ENCODE data around the gene ZNF562. TPM values are rescaled to one million over a fixed set of nuclear protein-coding genes. Genes with fewer than 3 reads are reported as not detected.
"Not testable (repeated sequence)": the region's sequence is repeated elsewhere in the genome, so short reads cannot be mapped to it uniquely, and the experiment has no call there.

Gene ZNF562
- total and polyA plus RNA-seq, 2 donors (not counting 3 experiments of a cell fraction or from before 2014, with no cell fraction given) = 6.3 to 27.0 TPM

GRCh38 chr19:9658769-9659168 is 16.1 kb downstream of the ZNF562 start:
- no peak overlapping the region for H3K9ac ChIP-seq (replicated peaks; ENCODE audit: extremely low read depth, insufficient read depth, low read length)
- H3K36me3 ChIP-seq (ENCODE audit: control insufficient read depth in 2 of 2, extremely low read depth in 1 of 2, insufficient read depth in 2 of 2, low read length in 2 of 2) = peaks cover 12 to 13% of the 10 kb centered on the region in 2 experiments
- H3K27ac ChIP-seq (ENCODE audit: insufficient read depth, low read depth, low read length) = no peak overlapping the region
- no peak for TF ChIP-seq JUN (IDR thresholded peaks at IDR 0.05; ENCODE audit: borderline replicate concordance, insufficient read depth, insufficient read length, low read depth)
- TF ChIP-seq MYC (IDR thresholded peaks at IDR 0.05; ENCODE audit: low read depth, low read length) = no peak
- TF ChIP-seq POLR2A (IDR thresholded peaks at IDR 0.05; ENCODE audit: low read depth, low read length) = no peak
- no peak for TF ChIP-seq POLR2AphosphoS5 (IDR thresholded peaks at IDR 0.05; ENCODE audit: insufficient read depth, low read depth, low read length)
- no peak for TF ChIP-seq CTCF (IDR thresholded peaks at IDR 0.05; ENCODE audit: extremely low read depth in 1 of 2, insufficient read depth in 1 of 2, low read depth in 1 of 2, low read length in 2 of 2)
- TF ChIP-seq FOS (IDR thresholded peaks at IDR 0.05; ENCODE audit: borderline replicate concordance, insufficient read depth, low read length) = no peak
- TF ChIP-seq EZH2 (IDR thresholded peaks at IDR 0.05; ENCODE audit: borderline replicate concordance, low read depth, low read length, severe bottlenecking) = no peak
- TF ChIP-seq GATA2 (IDR thresholded peaks at IDR 0.05; ENCODE audit: insufficient read depth, insufficient read length, low read depth, low read length) = no peak
- TF ChIP-seq MAX (IDR thresholded peaks at IDR 0.05; ENCODE audit: insufficient read depth, insufficient read length) = no peak
- H4K20me1 ChIP-seq (replicated peaks; ENCODE audit: control insufficient read depth, extremely low read depth, insufficient read depth, low read length) = no peaks in the 10 kb centered on the region
- DNase-seq (ENCODE audit: low read depth, low spot score) = no peak
- FAIRE-seq = no peak
- no peak overlapping the region for H3K4me3 ChIP-seq (replicated peaks in 1 of 3; ENCODE audit: insufficient read depth in 1 of 3, low read depth in 1 of 3, low read length in 3 of 3)
- dilution Hi-C loops (cut with MboI; ENCODE audit: extremely low pct_ligation_motif_present, low sequenced_read_pairs) = no loop called here
- no peak overlapping the region for H3K4me2 ChIP-seq (ENCODE audit: insufficient read depth, low read length)
- H3K79me2 ChIP-seq (ENCODE audit: control insufficient read depth, insufficient read depth, low read length) = peaks cover 46% of the 10 kb centered on the region
- peaks cover 2% of the 10 kb centered on the region for H3K9me3 ChIP-seq (replicated peaks; ENCODE audit: control insufficient read depth, insufficient read depth, low read length)
- H3K4me1 ChIP-seq (ENCODE audit: control insufficient read depth, extremely low read depth, insufficient read depth, low read length) = no peaks in the 10 kb centered on the region
- CTCF ChIA-PET = interaction anchor here (1.0 kb wide), 1 partner anchor 10 kb away, joined by 3 read pairs; no protein-coding TSS in a partner anchor
- intact Hi-C loops (cut with micrococcal nuclease) = no loop called here
- BruUV-seq (replicated peaks) = no TSS peak
- no peaks in the 10 kb centered on the region for H3K27me3 ChIP-seq (ENCODE audit: control insufficient read depth in 2 of 2, insufficient read depth in 2 of 2, low read length in 2 of 2)
- H2AFZ ChIP-seq (ENCODE audit: low read depth, low read length) = no peak overlapping the region
- H3K9me1 ChIP-seq (replicated peaks; ENCODE audit: control insufficient read depth, extremely low read depth, insufficient read depth, low read length) = no peaks in the 10 kb centered on the region
- POLR2A ChIA-PET = no interaction called here

GRCh38 chr19:9653066-9653555 is 21.8 kb downstream of the ZNF562 start:
- H3K9me1 ChIP-seq (replicated peaks; ENCODE audit: control insufficient read depth, extremely low read depth, insufficient read depth, low read length); H3K4me3 ChIP-seq (replicated peaks in 1 of 3; ENCODE audit: insufficient read depth in 1 of 3, low read depth in 1 of 3, low read length in 3 of 3); H4K20me1 ChIP-seq (replicated peaks; ENCODE audit: control insufficient read depth, extremely low read depth, insufficient read depth, low read length); FAIRE-seq; DNase-seq (ENCODE audit: low read depth, low spot score); intact Hi-C loops (cut with micrococcal nuclease); CTCF ChIA-PET; H3K4me2 ChIP-seq (ENCODE audit: insufficient read depth, low read length); H3K4me1 ChIP-seq (ENCODE audit: control insufficient read depth, extremely low read depth, insufficient read depth, low read length); H3K27ac ChIP-seq (ENCODE audit: insufficient read depth, low read depth, low read length); H3K9ac ChIP-seq (replicated peaks; ENCODE audit: extremely low read depth, insufficient read depth, low read length); H2AFZ ChIP-seq (ENCODE audit: low read depth, low read length); H3K27me3 ChIP-seq (ENCODE audit: control insufficient read depth in 2 of 2, insufficient read depth in 2 of 2, low read length in 2 of 2); POLR2A ChIA-PET; BruUV-seq (replicated peaks); dilution Hi-C loops (cut with MboI; ENCODE audit: extremely low pct_ligation_motif_present, low sequenced_read_pairs): not testable (repeated sequence)
- peaks cover 19 to 23% of the 10 kb centered on the region in 2 experiments for H3K36me3 ChIP-seq (ENCODE audit: control insufficient read depth in 2 of 2, extremely low read depth in 1 of 2, insufficient read depth in 2 of 2, low read length in 2 of 2)
- H3K9me3 ChIP-seq (replicated peaks; ENCODE audit: control insufficient read depth, insufficient read depth, low read length) = peaks cover 14% of the 10 kb centered on the region
- H3K79me2 ChIP-seq (ENCODE audit: control insufficient read depth, insufficient read depth, low read length) = peaks cover 12% of the 10 kb centered on the region

GRCh38 chr19:9651464-9651863 is 23.4 kb downstream of the ZNF562 start:
- FAIRE-seq; H3K9me1 ChIP-seq (replicated peaks; ENCODE audit: control insufficient read depth, extremely low read depth, insufficient read depth, low read length); DNase-seq (ENCODE audit: low read depth, low spot score); H3K9ac ChIP-seq (replicated peaks; ENCODE audit: extremely low read depth, insufficient read depth, low read length); intact Hi-C loops (cut with micrococcal nuclease); H3K27ac ChIP-seq (ENCODE audit: insufficient read depth, low read depth, low read length); BruUV-seq (replicated peaks); H4K20me1 ChIP-seq (replicated peaks; ENCODE audit: control insufficient read depth, extremely low read depth, insufficient read depth, low read length); H3K27me3 ChIP-seq (ENCODE audit: control insufficient read depth in 2 of 2, insufficient read depth in 2 of 2, low read length in 2 of 2); dilution Hi-C loops (cut with MboI; ENCODE audit: extremely low pct_ligation_motif_present, low sequenced_read_pairs); H2AFZ ChIP-seq (ENCODE audit: low read depth, low read length); H3K4me2 ChIP-seq (ENCODE audit: insufficient read depth, low read length); H3K4me1 ChIP-seq (ENCODE audit: control insufficient read depth, extremely low read depth, insufficient read depth, low read length); H3K4me3 ChIP-seq (replicated peaks in 1 of 3; ENCODE audit: insufficient read depth in 1 of 3, low read depth in 1 of 3, low read length in 3 of 3); POLR2A ChIA-PET; CTCF ChIA-PET: not testable (repeated sequence)
- Histone ChIP-seq H3K9me3 (replicated peaks; ENCODE audit: control insufficient read depth, insufficient read depth, low read length) (peaks cover 14% of the 10 kb centered on the region), H3K79me2 (ENCODE audit: control insufficient read depth, insufficient read depth, low read length) (peaks cover 12% of the 10 kb centered on the region), H3K36me3 (ENCODE audit: control insufficient read depth in 2 of 2, extremely low read depth in 1 of 2, insufficient read depth in 2 of 2, low read length in 2 of 2) (peaks cover 19 to 23% of the 10 kb centered on the region in 2 experiments)

All from endothelial cell of umbilical vein (primary cell).